Neural crest cell (in vitro differentiated cells): Measurements from ENCODE around the gene DGKH. TPM values are rescaled to one million over a fixed set of nuclear protein-coding genes. Genes with fewer than 3 reads are reported as not detected.

Experiments used
- DNase-seq: peaks from one replicate; pipeline ENCODE4 v3.0.0; 2021; ENCODE audit warnings: low read depth, mixed read lengths, low spot score
- H3K27ac Mint-ChIP-seq: one replicate; pipeline ENCODE4 v1.8.0; 2021; ENCODE audit warnings: mild to moderate bottlenecking, mixed read lengths; ENCODE audit not compliant: unreplicated experiment
- H3K27me3 Mint-ChIP-seq: 2 replicates; pipeline ENCODE4 v1.8.0; 2021; ENCODE audit warnings: low read depth, mild to moderate bottlenecking, mixed read lengths
- H3K36me3 Mint-ChIP-seq: 2 replicates; pipeline ENCODE4 v1.8.0; 2021; ENCODE audit warnings: low read depth, mild to moderate bottlenecking, mixed read lengths
- H3K4me1 Mint-ChIP-seq: 2 replicates; pipeline ENCODE4 v1.8.0; 2021; ENCODE audit warnings: mixed read lengths
- H3K4me3 Mint-ChIP-seq: one replicate; pipeline ENCODE4 v1.8.0; 2021; ENCODE audit warnings: mild to moderate bottlenecking, mixed read lengths
- H3K9me3 Mint-ChIP-seq: 2 replicates; pipeline ENCODE4 v1.8.0; 2021; ENCODE audit warnings: mixed read lengths
- total RNA-seq: library from RNA; stranded (reverse); gene quantifications from 2 replicates; pipeline ENCODE4 v1.2.1, GENCODE V29; 2021
- TF ChIP-seq, protein P1 (sequence below): fragments of 200-600 bp; sonication (generic); conservative IDR thresholded peaks from 2 replicates; pipeline ENCODE4 v1.5.0; 2021; ENCODE audit warnings: antibody characterized with exemption, mild to moderate bottlenecking

DGKH gene
- total RNA-seq, 1 donor from 2014 or later, result 12.4 TPM

DNA sequence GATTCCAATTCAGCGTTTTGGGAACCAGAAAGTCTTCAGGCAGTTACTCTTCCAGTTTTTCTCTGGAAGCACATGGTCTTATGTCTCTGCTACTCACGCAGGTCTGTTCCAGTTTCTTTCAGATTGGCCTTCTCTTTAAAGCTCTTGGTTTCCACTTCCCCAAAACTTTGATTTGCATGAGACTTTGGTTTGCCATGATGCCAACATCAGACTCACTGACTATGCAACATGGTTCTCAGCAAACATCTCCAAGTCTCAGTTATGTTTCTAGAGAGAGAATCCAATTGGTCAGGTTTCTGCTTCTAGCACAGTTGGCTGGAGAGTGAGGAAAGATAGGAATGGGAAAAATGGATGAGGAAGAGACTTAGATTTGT lies 226.6 kb downstream of the DGKH start:
- Mint-ChIP-seq H3K4me3 (peak overlapping the region; percentile 13), H3K4me1 (peaks cover 43% of the 10 kb centered on the region), H3K27me3 (no peaks in the 10 kb centered on the region), H3K9me3 (peaks cover 13% of the 10 kb centered on the region), H3K36me3 (peaks cover 15% of the 10 kb centered on the region), H3K27ac (no peak overlapping the region)
- no peak for DNase-seq
- TF ChIP-seq, protein P1, sequence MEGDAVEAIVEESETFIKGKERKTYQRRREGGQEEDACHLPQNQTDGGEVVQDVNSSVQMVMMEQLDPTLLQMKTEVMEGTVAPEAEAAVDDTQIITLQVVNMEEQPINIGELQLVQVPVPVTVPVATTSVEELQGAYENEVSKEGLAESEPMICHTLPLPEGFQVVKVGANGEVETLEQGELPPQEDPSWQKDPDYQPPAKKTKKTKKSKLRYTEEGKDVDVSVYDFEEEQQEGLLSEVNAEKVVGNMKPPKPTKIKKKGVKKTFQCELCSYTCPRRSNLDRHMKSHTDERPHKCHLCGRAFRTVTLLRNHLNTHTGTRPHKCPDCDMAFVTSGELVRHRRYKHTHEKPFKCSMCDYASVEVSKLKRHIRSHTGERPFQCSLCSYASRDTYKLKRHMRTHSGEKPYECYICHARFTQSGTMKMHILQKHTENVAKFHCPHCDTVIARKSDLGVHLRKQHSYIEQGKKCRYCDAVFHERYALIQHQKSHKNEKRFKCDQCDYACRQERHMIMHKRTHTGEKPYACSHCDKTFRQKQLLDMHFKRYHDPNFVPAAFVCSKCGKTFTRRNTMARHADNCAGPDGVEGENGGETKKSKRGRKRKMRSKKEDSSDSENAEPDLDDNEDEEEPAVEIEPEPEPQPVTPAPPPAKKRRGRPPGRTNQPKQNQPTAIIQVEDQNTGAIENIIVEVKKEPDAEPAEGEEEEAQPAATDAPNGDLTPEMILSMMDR, result no peak

DNA sequence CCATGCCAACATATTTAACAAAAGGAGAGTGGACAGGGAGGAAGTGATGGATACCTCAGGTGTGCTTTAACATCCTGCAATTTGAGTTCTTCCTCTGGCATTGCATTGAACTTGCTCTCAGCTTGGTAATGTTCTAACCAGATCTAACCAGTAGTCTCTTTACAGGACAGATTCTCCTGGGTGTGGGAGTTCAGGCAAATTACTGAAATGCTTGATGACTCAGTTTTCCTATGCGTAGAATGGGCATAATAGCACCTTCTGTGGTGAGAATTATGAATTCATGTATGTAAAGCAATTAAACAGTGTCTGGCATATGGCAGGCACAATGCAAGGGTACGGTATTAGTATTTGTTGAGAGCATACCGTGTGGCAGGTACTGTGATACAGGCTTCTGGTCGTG lies 227.1 kb downstream of the DGKH start:
- Mint-ChIP-seq H3K27me3 (no peaks in the 10 kb centered on the region), H3K9me3 (peaks cover 9% of the 10 kb centered on the region), H3K36me3 (peaks cover 11% of the 10 kb centered on the region), H3K27ac (no peak overlapping the region), H3K4me3 (no peak overlapping the region), H3K4me1 (peaks cover 43% of the 10 kb centered on the region)
- TF ChIP-seq, protein P1, result no peak
- DNase-seq, result no peak

DNA sequence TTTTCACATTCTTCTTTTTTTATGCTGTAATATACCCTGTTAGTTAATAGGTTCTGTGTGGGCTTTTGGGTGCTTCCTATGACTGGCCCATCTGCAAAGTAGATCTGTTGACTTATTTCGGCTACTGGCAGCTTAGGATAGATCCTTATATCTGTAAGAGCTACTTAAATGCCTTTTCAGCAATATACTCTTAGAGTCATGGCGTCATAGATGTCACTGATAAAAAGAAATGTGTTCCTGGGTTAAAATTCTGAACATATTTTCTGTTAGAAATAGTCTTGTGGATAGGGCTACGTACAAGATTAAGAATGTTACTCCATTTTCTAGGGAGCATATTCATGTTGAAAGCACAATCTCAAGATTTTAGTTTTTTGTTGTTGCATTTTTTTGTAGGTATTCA lies 228.2 kb downstream of the DGKH start:
- peaks cover 33% of the 10 kb centered on the region for H3K4me1 Mint-ChIP-seq
- H3K27ac Mint-ChIP-seq, result no peak overlapping the region
- TF ChIP-seq, protein P1, result no peak
- H3K4me3 Mint-ChIP-seq, result no peak overlapping the region
- H3K27me3 Mint-ChIP-seq, result no peaks in the 10 kb centered on the region
- no peaks in the 10 kb centered on the region for H3K9me3 Mint-ChIP-seq
- H3K36me3 Mint-ChIP-seq, result peaks cover 2% of the 10 kb centered on the region
- DNase-seq, result no peak

DNA sequence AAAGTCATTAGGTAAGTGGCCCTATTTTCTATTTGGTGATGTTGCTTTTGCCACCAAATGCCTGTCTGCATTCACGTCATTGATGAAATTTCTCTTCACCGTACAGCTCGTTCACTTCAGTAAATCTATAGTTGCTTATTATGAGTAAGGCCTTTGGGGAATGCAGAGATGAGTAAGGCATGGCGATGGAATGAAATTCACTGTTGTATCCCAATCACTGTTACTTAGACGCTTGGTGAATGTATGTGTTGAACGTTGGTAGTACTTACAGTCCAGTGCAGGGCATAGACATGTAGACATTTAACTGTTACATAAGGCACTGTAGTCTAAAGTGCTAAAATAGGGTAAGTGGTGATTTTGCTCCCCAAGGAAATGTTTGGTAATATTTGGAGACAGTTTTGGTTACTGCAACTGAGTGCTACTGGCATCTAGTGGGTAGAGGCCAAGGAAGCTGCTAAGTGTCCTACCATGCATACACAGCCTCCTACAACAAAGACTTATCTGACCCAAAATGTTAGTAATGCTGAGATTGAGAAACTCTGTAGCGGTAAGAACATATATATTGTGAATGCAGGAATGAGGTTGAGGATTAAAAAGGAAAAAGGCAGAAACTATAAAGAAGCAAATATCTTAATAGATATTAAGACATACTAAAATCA lies 229.3 kb downstream of the DGKH start:
- H3K27me3 Mint-ChIP-seq, result no peaks in the 10 kb centered on the region
- H3K4me3 Mint-ChIP-seq, result no peak overlapping the region
- no peak overlapping the region for H3K27ac Mint-ChIP-seq
- H3K36me3 Mint-ChIP-seq, result peaks cover 2% of the 10 kb centered on the region
- DNase-seq, result no peak
- H3K9me3 Mint-ChIP-seq, result no peaks in the 10 kb centered on the region
- peaks cover 28% of the 10 kb centered on the region for H3K4me1 Mint-ChIP-seq
- TF ChIP-seq, protein P1, result no peak

DNA sequence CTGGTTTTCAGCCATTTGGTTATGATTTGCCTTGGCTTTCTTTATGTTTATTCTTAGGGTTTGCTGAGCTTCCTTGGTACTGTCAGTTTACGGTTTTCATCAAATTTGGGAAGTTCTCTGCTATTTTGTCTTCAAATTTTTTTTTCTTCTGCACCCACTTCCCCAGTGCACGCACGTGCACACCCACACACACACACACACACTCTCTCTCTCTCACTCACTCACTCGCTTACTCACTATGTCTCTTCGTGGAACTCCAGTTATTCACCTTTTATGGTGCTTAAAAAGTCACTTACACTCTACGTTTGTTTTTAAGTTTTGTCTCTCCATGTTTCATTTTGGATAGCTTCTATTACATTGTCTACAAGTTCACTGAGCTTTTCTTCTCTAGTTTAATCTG lies 230.6 kb downstream of the DGKH start:
- H3K4me1 Mint-ChIP-seq, result peaks cover 20% of the 10 kb centered on the region
- H3K9me3 Mint-ChIP-seq, result no peaks in the 10 kb centered on the region
- TF ChIP-seq, protein P1, result no peak
- H3K4me3 Mint-ChIP-seq, result no peak overlapping the region
- no peak for DNase-seq
- H3K27me3 Mint-ChIP-seq, result no peaks in the 10 kb centered on the region
- no peak overlapping the region for H3K27ac Mint-ChIP-seq
- peaks cover under 1% of the 10 kb centered on the region for H3K36me3 Mint-ChIP-seq
